HepG2 (cell line): ENCODE measurements around the gene EYA2. TPM values are rescaled to one million over a fixed set of nuclear protein-coding genes. Genes with fewer than 3 reads are reported as not detected.

Experiments used
- ATAC-seq: fragments of 200-7000 bp; cut with Tn5 transposase; 3 replicates; pipeline ENCODE4 v1.9.1; 2020; ENCODE audit warnings: mild to moderate bottlenecking, moderate library complexity
- BruUV-seq: library from RNA; stranded (reverse); fragments of 400-500 nt; replicated peaks from 2 replicates; lab custom pipeline; 2021; lab: Mats Ljungman, UMichigan
- CTCF ChIA-PET: fragments of 300-600 bp; formaldehyde crosslinking; extraction: SDS; loops from one replicate; lab custom pipeline; 2021; ENCODE audit warnings: low total read pairs, inconsistent platforms, low intra/inter-chr PET ratio; lab: Yijun Ruan, JAX
- POLR2A ChIA-PET: fragments of 350-600 bp; sonication (Branson Sonifier 250); formaldehyde crosslinking; loops from one replicate; lab custom pipeline; 2020; ENCODE audit warnings: antibody characterized with exemption, inconsistent platforms; lab: Yijun Ruan, JAX
- DNase-seq: peaks from one replicate; pipeline ENCODE4 v3.0.0-alpha.2; 2015; ENCODE audit warnings: low spot score
- FAIRE-seq: peaks from 3 replicates; lab custom pipeline; 2011; peaks lifted over from hg19 to GRCh38; lab: Jason Lieb, UNC
- H2AFZ ChIP-seq: one replicate; pipeline ENCODE4 v1.6.1; 2011; ENCODE audit warnings: low read length, inconsistent platforms
- H3K27ac ChIP-seq: fragments of 300-600 bp; 3 replicates; pipeline ENCODE4 v1.8.0; 2011; ENCODE audit warnings: mixed run types, mild to moderate bottlenecking, mixed read lengths, low read length, inconsistent platforms; ENCODE audit not compliant: insufficient read depth; ENCODE audit errors: extremely low read length
- H3K27me3 ChIP-seq, 2 experiments: fragments of 200-600 bp in 1 of 2; 2 replicates in 1 of 2; 3 replicates in 1 of 2; pipeline versions ENCODE4 v1.6.0 to v1.8.0; 2011; ENCODE audit warnings: low read length in 2 of 2, mild to moderate bottlenecking in 2 of 2, moderate library complexity in 2 of 2, inconsistent platforms in 1 of 2; ENCODE audit not compliant: insufficient read depth in 2 of 2, control insufficient read depth in 1 of 2
- H3K36me3 ChIP-seq, 2 experiments: fragments of 200-600 bp in 1 of 2; replicated peaks in 1 of 2; 2 replicates in 1 of 2; 3 replicates in 1 of 2; pipeline versions ENCODE4 v1.5.1 to v1.8.0; 2011; ENCODE audit warnings: low read length in 2 of 2, inconsistent platforms in 1 of 2; ENCODE audit not compliant: insufficient read depth in 2 of 2, control insufficient read depth in 1 of 2
- H3K4me1 ChIP-seq: 2 replicates; pipeline ENCODE4 v1.5.1; 2012; ENCODE audit warnings: low read length, inconsistent platforms; ENCODE audit not compliant: insufficient read depth
- H3K4me2 ChIP-seq: 2 replicates; pipeline ENCODE4 v1.6.0; 2011; ENCODE audit warnings: low read depth, low read length, inconsistent platforms
- H3K4me3 ChIP-seq, 3 experiments: fragments of 200-600 bp in 1 of 3; sonication (generic), shearing (Covaris generic) in 1 of 3; replicated peaks in 1 of 3; 2 replicates each; pipeline ENCODE4 v1.5.1; 2011 to 2016; ENCODE audit warnings: low read length in 3 of 3, inconsistent platforms in 2 of 3, low read depth in 2 of 3, mild to moderate bottlenecking in 2 of 3, control low read depth in 1 of 3, mixed read lengths in 1 of 3; ENCODE audit not compliant: insufficient read depth in 1 of 3
- H3K79me2 ChIP-seq: one replicate; pipeline ENCODE4 v1.6.1; 2011; ENCODE audit warnings: low read length, inconsistent platforms; ENCODE audit not compliant: insufficient read depth
- H3K9ac ChIP-seq: 2 replicates; pipeline ENCODE4 v1.6.0; 2011; ENCODE audit warnings: mild to moderate bottlenecking, low read depth, low read length, inconsistent platforms; ENCODE audit not compliant: insufficient read depth
- H3K9me3 ChIP-seq: 2 replicates; pipeline ENCODE4 v1.5.1; 2012; ENCODE audit warnings: mild to moderate bottlenecking, low read length
- H4K20me1 ChIP-seq: 2 replicates; pipeline ENCODE4 v1.6.0; 2011; ENCODE audit warnings: inconsistent platforms, mild to moderate bottlenecking, low read length, moderate library complexity; ENCODE audit not compliant: insufficient read depth
- ZNF317 ChIP-seq: sonication (generic); formaldehyde crosslinking; IDR thresholded peaks from 2 replicates; pipeline ENCODE4 v1.5.0; 2020; ENCODE audit warnings: mild to moderate bottlenecking, missing genetic modification reagents
- WGBS: methylation state at CpG from one replicate; pipeline ENCODE4 v1.1.6; 2017; ENCODE audit warnings: low lambda C conversion rate; 5-methylcytosine and 5-hydroxymethylcytosine counted together
- in situ Hi-C: cut with HindIII; loops from 2 replicates; pipeline ENCODE4 v1.10.0; 2017; ENCODE audit warnings: low pct_unique_long_range_greater_than_20kb; ENCODE audit not compliant: extremely low pct_ligation_motif_present
- intact Hi-C: fragments of 100-400 bp; cut with micrococcal nuclease; formaldehyde crosslinking; loops from one replicate; pipeline ENCODE4 v1.10.0; 2022; ENCODE audit not compliant: unreplicated experiment
- polyA plus RNA-seq, 8 experiments: library from polyadenylated mRNA; depleted of rRNA in 3 of 8; stranded (reverse) in 7 of 8; unstranded in 1 of 8; fragments of >200 nt; fragmentation: Illumina TruSeq in 4 of 8; extraction: Trizol in 4 of 8; gene quantifications; 2 replicates each; pipeline versions ENCODE4 v1.2.1 to v1.2.3, GENCODE V29; 2011 to 2016; ENCODE audit warnings: low read depth in 4 of 8, missing spikeins in 1 of 8, mixed read lengths in 1 of 8; ENCODE audit not compliant: insufficient read depth in 1 of 8
- total RNA-seq, 5 experiments: library from RNA; depleted of rRNA; stranded (reverse); fragments of >200 nt; fragmentation: Illumina TruSeq; extraction: Trizol; gene quantifications; 2 replicates each; pipeline ENCODE4 v1.2.3, GENCODE V29; 2016; ENCODE audit warnings: low read depth in 1 of 5
- TF ChIP-seq, protein P1 (sequence below): sonication (generic); formaldehyde crosslinking; IDR thresholded peaks from 2 replicates; pipeline ENCODE4 v1.4.0; 2020; ENCODE audit warnings: missing genetic modification reagents

EYA2 gene
- total and polyA plus RNA-seq, 2 of the 13 experiments (the other 11 are each of a cell fraction or from before 2014, with no cell fraction given), result not detected

DNA sequence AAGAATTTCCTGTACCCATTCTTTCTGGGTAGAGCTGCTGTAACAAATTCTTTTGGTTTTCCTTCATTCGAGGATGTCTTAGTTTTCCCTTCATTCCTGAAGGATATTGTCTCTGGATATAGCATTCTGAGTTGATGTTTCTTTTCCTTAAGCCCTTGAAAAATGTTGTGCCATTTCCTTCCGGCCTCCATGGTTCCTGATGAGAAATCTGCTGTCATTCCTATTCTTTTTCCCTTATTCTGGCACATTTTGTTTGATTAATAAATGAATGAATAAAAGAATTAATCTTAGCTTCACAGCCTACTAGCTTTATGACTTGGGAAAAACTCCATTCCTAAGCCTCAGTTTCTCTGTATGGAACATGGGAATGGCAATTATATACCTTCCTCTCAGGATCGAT, 173.1 kb downstream of the EYA2 start:
- Histone ChIP-seq H3K27me3 (peaks cover 0 to 11% of the 10 kb centered on the region in 2 experiments; a peak in 1 of 5 replicates), H3K4me2 (no peak overlapping the region), H3K27ac (no peak overlapping the region), H3K36me3 (no peaks in the 10 kb centered on the region), H4K20me1 (no peaks in the 10 kb centered on the region), H3K4me1 (no peaks in the 10 kb centered on the region), H3K79me2 (no peaks in the 10 kb centered on the region), H3K9me3 (peaks cover 36% of the 10 kb centered on the region), H3K9ac (no peak overlapping the region), H2AFZ (no peak overlapping the region), H3K4me3 (no peak overlapping the region)
- FAIRE-seq (no peak), DNase-seq (no peak), ATAC-seq (no peak)
- CTCF ChIA-PET, result no interaction called here
- no TSS peak for BruUV-seq
- 9% methylated on average over 3 of the region's 3 CpGs for WGBS
- POLR2A ChIA-PET, result no interaction called here
- peak; percentile 99 for TF ChIP-seq ZNF317 (CRISPR knock-in tag)
- TF ChIP-seq, protein P1, sequence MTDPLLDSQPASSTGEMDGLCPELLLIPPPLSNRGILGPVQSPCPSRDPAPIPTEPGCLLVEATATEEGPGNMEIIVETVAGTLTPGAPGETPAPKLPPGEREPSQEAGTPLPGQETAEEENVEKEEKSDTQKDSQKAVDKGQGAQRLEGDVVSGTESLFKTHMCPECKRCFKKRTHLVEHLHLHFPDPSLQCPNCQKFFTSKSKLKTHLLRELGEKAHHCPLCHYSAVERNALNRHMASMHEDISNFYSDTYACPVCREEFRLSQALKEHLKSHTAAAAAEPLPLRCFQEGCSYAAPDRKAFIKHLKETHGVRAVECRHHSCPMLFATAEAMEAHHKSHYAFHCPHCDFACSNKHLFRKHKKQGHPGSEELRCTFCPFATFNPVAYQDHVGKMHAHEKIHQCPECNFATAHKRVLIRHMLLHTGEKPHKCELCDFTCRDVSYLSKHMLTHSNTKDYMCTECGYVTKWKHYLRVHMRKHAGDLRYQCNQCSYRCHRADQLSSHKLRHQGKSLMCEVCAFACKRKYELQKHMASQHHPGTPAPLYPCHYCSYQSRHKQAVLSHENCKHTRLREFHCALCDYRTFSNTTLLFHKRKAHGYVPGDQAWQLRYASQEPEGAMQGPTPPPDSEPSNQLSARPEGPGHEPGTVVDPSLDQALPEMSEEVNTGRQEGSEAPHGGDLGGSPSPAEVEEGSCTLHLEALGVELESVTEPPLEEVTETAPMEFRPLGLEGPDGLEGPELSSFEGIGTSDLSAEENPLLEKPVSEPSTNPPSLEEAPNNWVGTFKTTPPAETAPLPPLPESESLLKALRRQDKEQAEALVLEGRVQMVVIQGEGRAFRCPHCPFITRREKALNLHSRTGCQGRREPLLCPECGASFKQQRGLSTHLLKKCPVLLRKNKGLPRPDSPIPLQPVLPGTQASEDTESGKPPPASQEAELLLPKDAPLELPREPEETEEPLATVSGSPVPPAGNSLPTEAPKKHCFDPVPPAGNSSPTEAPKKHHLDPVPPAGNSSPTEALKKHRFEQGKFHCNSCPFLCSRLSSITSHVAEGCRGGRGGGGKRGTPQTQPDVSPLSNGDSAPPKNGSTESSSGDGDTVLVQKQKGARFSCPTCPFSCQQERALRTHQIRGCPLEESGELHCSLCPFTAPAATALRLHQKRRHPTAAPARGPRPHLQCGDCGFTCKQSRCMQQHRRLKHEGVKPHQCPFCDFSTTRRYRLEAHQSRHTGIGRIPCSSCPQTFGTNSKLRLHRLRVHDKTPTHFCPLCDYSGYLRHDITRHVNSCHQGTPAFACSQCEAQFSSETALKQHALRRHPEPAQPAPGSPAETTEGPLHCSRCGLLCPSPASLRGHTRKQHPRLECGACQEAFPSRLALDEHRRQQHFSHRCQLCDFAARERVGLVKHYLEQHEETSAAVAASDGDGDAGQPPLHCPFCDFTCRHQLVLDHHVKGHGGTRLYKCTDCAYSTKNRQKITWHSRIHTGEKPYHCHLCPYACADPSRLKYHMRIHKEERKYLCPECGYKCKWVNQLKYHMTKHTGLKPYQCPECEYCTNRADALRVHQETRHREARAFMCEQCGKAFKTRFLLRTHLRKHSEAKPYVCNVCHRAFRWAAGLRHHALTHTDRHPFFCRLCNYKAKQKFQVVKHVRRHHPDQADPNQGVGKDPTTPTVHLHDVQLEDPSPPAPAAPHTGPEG (CRISPR knock-in tag), result no peak
- intact Hi-C loops (no loop called here), in situ Hi-C loops (no loop called here)
